T47D (cell line): ENCODE measurements around the gene DGKI.
"Not testable (repeated sequence)": the region's sequence is repeated elsewhere in the genome, so short reads cannot be mapped to it uniquely, and the experiment has no call there.

Source experiments
- DNase-seq, 2 experiments: peaks; one replicate each; pipeline versions ENCODE4 v3.0.0 to v3.0.0-alpha.2; 2011 to 2012; ENCODE audit warnings: low read depth in 1 of 2, low spot score in 1 of 2
- JUND ChIP-seq: IDR thresholded peaks from 2 replicates; pipeline ENCODE4 v1.6.1; 2012; ENCODE audit warnings: low read depth
- in situ Hi-C: cut with HindIII; loops from 2 replicates; pipeline ENCODE4 v1.10.0; 2016; ENCODE audit warnings: low sequenced_read_pairs, low pct_unique_long_range_greater_than_20kb

DGKI gene

DNA sequence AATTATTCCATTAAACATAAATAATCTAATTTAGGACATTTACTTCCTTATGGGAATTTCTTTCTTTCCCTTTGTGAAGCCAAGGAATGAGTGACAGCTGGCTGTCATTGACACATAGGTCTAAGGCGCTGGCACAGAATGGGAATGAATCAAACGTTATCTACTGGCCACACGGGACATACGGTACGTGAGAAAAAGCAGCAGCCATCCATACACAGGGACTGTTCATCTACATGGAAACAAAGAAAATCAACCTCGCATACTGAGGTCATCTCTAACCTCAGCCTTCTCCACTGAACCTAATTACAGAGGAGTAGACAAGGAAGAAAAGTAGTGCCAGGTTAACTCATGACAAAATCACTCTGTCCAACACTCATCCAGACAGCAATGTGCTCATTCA lies 376.9 kb downstream of the DGKI start:
- in situ Hi-C loops = no loop called here
- TF ChIP-seq JUND = no peak

DNA sequence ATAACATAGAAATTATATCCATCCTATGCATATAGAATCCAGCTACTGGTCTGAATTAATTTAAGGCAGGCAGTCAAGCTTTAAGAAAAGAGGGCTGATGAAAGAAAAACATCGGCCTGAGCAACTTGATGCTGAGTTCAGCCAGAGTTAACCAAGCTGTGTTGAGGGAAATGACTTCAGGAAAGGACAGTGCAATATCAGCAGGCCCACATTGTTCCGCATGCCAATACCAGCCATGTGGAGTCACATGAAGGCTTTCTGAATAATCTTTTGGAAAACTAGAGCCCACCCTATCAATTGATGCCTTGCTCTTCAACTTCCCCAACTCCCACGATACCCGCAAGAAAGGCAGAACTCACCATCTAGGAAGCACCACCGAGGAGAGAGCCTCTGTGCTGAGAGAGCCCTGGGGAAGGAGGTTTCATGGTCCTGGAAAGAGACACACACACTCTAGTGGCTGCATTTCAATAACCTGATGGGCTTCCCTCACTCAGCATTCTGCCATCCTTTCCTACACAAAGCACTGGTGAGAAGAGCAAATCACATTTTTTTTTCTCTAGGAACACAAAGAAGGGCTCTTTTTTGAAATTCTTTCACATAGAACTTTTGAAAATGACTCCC lies 377.5 kb downstream of the DGKI start:
- no peak for DNase-seq
- in situ Hi-C loops = no loop called here
- no peak for TF ChIP-seq JUND

More for the DNA sequence above, 376.9 kb downstream of the DGKI start:
- DNase-seq = no peak

DNA sequence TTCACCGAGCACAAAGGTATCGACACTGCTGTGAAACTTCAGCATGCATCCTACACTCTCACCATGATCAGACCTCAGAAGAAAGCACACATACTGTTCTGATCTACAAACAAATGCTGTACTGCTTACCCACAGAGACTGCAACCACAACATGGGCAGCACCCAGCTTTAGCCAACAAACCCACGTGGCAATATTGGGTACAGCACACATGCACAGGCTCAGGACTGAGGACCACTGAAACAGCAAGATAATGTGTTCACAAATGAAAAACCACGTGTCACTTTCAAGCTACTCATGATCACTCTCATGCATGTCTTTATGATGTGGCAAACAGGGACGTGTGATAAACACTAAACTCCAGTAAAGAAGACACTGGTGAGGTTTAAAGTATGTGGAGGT lies 383.9 kb downstream of the DGKI start:
- DNase-seq = no peak
- no peak for TF ChIP-seq JUND
- in situ Hi-C loops = no loop called here

DNA sequence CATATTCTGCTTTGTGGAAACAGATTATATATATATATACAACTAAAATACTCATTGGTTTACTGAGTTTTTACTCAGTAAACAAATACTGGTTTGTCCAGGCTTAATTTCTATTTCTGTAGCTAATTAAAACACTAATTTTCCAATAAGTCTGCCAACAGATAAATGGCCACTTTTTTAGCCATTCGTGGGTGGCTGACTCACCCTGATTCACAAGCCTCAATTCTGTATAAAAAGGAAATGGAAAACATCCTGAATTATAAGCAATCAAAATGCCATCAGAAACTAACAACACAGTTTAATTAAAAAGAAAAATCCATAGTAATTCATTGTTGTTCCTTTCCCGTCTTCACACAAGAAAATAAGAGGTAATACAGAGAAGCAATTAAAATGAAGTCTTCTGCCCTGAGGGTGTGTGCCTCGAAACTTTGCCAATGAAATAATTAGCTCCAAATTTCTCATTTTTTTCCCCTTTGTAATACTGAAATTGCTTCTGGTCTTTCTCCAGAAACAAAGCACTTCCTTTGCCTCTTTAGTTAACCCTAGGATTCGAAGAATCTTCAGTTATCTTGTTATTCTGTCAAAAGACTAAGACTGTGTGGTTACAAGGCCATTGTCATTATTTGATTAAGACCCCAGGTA lies 384.6 kb downstream of the DGKI start:
- DNase-seq = no peak
- TF ChIP-seq JUND = no peak
- in situ Hi-C loops = no loop called here

DNA sequence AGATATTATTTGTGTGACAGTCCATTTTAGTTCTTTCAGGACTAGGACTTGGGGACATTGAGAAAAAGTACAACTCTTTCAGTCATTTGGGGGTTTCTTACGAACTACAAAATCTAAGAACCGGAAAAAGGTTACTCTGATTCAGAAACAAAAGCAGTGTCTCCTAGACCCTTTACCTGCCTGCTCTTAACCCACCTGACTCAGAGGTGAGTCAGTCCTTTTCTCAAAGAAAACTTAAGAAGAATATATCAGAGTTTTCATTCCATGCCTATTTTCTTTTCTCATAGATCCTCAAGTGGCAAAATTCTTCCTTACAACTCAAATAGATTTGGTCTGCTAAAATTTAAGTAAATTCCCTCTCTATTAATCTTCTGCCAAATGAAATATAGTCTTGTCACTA lies 388.4 kb downstream of the DGKI start:
- no peak for TF ChIP-seq JUND
- in situ Hi-C loops = no loop called here
- no peak for DNase-seq

DNA sequence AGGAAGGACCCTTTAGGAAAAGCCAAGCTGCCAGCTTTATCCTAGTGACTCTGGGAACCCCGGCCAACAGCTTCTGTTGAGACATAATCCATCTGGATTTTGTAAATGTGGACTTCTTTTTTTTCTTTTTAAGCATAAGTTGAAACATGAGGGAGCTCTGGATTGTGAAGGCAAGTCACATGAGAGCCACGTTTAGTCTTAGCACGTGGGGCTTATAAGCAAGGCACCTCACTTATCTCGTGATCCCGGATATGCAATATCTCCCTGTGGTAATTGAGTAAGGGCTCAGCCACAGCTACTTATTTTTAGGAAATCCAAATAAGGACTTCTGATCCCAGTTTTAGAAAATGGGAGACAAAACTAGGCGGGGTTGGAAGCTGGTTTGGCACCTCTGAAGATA lies 392.0 kb downstream of the DGKI start:
- no peak for TF ChIP-seq JUND
- DNase-seq = no peak
- in situ Hi-C loops = no loop called here

DNA sequence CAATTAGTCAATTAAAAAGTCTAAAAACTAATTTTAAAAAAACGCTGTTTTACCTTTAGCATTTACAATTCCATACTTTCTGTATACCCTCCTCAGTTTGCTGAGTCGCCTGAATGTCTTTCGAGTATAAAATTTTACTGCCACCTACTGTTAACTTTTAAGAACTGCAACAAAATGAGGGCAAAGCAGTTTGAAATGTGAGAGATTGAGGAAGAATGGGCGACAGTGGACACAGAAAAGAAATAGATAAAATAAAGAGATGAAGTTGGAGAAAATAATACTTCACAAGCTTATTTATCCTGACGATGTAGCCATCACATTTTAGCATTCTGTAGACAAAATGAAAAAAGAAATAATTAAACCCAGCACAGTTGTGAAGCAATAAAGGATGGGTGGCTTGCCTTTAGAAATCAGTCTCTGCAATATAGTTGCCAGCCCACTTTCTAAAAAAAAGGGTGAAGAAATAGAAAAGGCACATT lies 392.5 kb downstream of the DGKI start:
- DNase-seq = peak; percentile 5 to 49
- no peak for TF ChIP-seq JUND
- in situ Hi-C loops = no loop called here

DNA sequence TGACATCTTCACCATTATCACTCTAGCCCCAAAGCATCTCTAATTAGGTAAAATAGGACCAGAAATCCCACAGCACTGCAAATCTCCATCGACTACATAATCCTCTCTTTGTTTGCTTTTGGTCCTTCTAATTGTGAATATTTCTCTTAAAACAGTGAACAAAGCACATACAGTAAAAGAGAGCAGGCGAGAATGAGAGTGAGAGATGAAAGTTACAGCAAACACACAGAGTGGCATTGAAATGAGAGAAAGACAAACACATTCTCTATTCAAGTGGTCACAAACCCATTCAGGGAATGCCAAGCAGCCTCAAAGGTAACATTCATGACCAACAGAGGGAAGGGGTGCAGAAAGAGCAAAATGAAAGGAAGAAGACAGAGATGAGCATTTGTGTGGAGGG lies 393.4 kb downstream of the DGKI start:
- TF ChIP-seq JUND = no peak
- no peak for DNase-seq
- in situ Hi-C loops = no loop called here

DNA sequence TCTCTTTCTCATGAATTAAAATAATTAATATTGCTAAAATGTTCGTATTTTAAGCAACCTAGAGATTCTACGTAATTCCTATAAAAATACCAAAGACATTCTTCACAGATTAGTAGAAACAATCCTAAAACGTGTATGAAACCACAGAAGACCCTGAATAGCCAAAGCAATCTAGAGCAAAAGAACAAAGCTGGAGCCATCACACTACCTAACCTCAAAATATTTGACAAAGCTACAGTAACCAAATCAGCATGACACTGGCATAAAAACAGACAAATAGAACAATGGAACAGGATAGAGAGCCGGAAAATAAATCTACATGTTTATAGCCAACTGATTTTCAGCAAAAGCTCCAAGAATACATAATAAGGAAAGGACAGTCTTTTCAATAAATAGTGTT lies 397.8 kb downstream of the DGKI start:
- in situ Hi-C loops = no loop called here
- DNase-seq = no peak
- no peak for TF ChIP-seq JUND

DNA sequence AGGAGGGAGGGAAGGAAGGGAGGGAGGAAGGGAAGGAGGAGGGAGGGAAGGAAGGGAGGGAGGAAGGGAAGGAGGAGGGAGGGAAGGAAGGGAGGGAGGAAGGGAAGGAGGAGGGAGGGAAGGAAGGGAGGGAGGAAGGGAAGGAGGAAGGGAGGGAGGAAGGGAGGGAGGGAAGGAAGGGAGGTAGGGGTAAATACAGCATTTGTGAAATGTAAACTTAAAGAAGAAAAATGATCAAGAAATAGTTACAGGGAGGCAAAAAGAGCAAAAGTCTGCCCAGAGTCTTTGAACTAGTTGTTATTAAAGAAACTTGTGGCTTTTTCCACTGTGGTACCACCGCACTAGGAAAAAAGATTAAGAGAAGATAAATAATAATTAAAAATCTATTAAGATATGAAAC lies 398.2 kb downstream of the DGKI start:
- in situ Hi-C loops, DNase-seq: not testable (repeated sequence)

DNA sequence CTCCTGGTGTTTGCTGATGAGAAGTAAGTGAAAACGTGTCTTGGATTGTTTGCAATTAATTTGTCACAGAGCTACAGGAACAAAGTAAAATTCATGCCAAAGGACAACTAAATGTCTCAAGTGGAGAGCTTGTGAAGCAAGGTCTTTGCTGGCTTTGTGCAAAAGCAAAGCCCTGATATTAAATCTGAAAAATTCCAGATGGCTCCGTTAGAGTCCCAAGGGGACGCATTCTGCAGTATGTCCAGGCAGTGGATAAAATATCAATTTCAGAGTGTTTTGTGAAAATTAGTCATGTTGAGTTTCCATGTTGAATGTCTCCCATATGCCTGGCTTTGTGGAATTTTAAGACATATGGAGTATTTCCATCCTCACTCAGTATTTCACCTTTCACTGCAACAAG lies 400.7 kb downstream of the DGKI start:
- TF ChIP-seq JUND = no peak
- in situ Hi-C loops = no loop called here
- no peak for DNase-seq

DNA sequence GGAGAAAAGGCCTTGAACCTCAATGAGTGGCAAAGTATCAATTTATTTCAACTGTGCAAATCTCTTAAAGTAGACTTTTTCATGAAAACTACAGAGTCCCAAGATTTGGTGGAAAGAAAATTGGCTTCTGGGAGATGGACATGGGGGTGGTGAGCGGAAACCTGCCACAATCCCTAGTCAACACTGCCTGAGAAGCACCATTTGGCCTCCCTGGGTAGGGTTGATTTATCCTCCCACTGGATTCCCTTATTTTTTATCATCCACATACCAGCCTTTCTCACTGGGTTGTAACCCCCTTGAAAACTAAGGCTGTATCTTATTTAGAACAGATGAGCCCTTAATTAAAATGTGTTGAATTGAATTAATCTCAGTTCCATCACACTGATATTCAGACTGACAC lies 401.5 kb downstream of the DGKI start:
- in situ Hi-C loops = no loop called here
- DNase-seq = no peak

DNA sequence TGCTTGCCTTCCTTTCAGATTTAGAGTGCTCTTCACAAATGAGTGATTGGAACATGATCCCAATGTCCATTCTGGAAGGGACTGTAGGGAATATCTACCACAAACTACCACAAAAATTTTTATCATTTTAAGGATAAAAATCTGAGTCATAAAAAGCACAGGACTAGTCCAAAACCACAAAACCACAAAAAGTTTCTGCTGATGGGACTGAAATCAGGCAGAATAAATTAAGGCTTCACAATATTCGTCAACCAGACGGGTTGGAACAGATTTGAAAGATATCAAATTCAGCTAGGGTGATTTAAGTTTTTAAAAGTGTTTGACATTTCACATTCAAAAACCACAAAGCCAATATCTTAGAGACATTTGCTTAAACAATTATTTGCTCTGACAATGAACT lies 403.2 kb downstream of the DGKI start:
- in situ Hi-C loops = no loop called here
- TF ChIP-seq JUND = no peak
- no peak for DNase-seq

More for the DNA sequence above, 401.5 kb downstream of the DGKI start:
- no peak for TF ChIP-seq JUND

DNA sequence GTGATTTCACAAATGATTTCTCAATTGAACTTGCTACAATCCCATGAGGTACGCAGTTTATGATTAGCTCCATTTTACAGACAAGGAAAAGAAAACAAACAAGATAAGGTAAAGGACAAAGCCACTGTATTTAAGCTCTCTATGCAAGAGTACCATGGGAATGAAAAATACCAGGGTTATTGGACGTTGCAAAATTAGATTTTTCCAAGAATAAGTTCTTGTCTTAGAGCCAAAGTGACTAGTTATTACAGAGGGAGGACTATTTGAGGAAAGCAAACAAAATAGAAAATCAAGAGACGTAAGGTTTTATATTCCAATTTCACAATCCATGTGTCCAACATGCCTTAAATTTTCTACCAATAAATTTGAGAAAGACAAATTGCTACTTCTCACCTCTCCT lies 405.3 kb downstream of the DGKI start:
- in situ Hi-C loops = no loop called here
- no peak for TF ChIP-seq JUND
- no peak for DNase-seq
